Smooth muscle cell (in vitro differentiated cells): ENCODE results near the gene SORL1. TPM values are rescaled to one million over a fixed set of nuclear protein-coding genes. Genes with fewer than 3 reads are reported as not detected.

ENCODE experiments used
- DNase-seq: peaks from one replicate; lab custom pipeline; 2025; ENCODE audit not compliant: unreplicated experiment; lab: John Stamatoyannopoulos, UW
- H2AFZ ChIP-seq: fragments of 200-600 bp; sonication (generic); 2 replicates; pipeline ENCODE4 v1.6.0; 2016; ENCODE audit warnings: antibody characterized with exemption, low read depth, mild to moderate bottlenecking
- H3F3A ChIP-seq: fragments of 200-600 bp; sonication (generic); 2 replicates; pipeline ENCODE4 v1.6.0; 2017; ENCODE audit warnings: antibody characterized with exemption, low read depth
- H3K27ac ChIP-seq: fragments of 200-600 bp; sonication (generic); 2 replicates; pipeline ENCODE4 v1.5.1; 2016; ENCODE audit warnings: low read depth, mild to moderate bottlenecking
- H3K27me3 ChIP-seq: fragments of 200-600 bp; sonication (generic); 2 replicates; pipeline ENCODE4 v1.6.1; 2016; ENCODE audit warnings: low read depth, mild to moderate bottlenecking
- H3K36me3 ChIP-seq: fragments of 200-600 bp; sonication (generic); 2 replicates; pipeline ENCODE4 v1.5.1; 2016; ENCODE audit warnings: low read depth
- H3K4me1 ChIP-seq: fragments of 200-600 bp; sonication (generic); 2 replicates; pipeline ENCODE4 v1.5.1; 2016; ENCODE audit warnings: low read depth
- H3K4me2 ChIP-seq: fragments of 200-600 bp; sonication (generic); 2 replicates; pipeline ENCODE4 v1.6.0; 2016; ENCODE audit warnings: mild to moderate bottlenecking
- H3K4me3 ChIP-seq: fragments of 200-600 bp; sonication (generic); 2 replicates; pipeline ENCODE4 v1.5.1; 2016; ENCODE audit warnings: mild to moderate bottlenecking
- H3K79me2 ChIP-seq: fragments of 200-600 bp; sonication (generic); 2 replicates; pipeline ENCODE4 v1.6.0; 2016; ENCODE audit warnings: low read depth, mild to moderate bottlenecking
- H3K9ac ChIP-seq: fragments of 200-600 bp; sonication (generic); 2 replicates; pipeline ENCODE4 v1.6.0; 2016; ENCODE audit warnings: low read depth
- H3K9me3 ChIP-seq: fragments of 200-600 bp; sonication (generic); replicated peaks from 2 replicates; pipeline ENCODE4 v1.5.1; 2016; ENCODE audit warnings: low read depth
- H4K20me1 ChIP-seq: fragments of 200-600 bp; sonication (generic); 2 replicates; pipeline ENCODE4 v1.6.0; 2016; ENCODE audit warnings: low read depth
- CTCF ChIP-seq: fragments of 200-600 bp; sonication (generic); IDR thresholded peaks from 2 replicates; pipeline ENCODE4 v1.5.1; 2017; ENCODE audit warnings: borderline replicate concordance, mild to moderate bottlenecking, antibody characterized with exemption; ENCODE audit not compliant: insufficient read depth, poor library complexity, severe bottlenecking
- WGBS: methylation state at CpG from one replicate; pipeline ENCODE4 v1.1.7; 2016; ENCODE audit warnings: low lambda C conversion rate; 5-methylcytosine and 5-hydroxymethylcytosine counted together
- polyA plus RNA-seq: library from polyadenylated mRNA; unstranded; fragments of >200 nt; fragmentation: Nextera tagmentation; extraction: Ambion mirVana; gene quantifications from 2 replicates; pipeline ENCODE4 v1.2.1, GENCODE V29; 2016
- total RNA-seq: library from RNA; depleted of rRNA; stranded (reverse); fragments of >200 nt; gene quantifications from 2 replicates; pipeline ENCODE4 v1.2.3, GENCODE V29; 2014

Gene SORL1
- total and polyA plus RNA-seq, 2 experiments from 2014 or later = 1.2 to 5.8 TPM

GRCh38 chr11:121644187-121644512 is 192.0 kb downstream of the SORL1 start:
- no peak overlapping the region for H3K9ac ChIP-seq
- H3K27ac ChIP-seq = no peak overlapping the region
- H3K79me2 ChIP-seq = no peaks in the 10 kb centered on the region
- peaks cover 7% of the 10 kb centered on the region for H3F3A ChIP-seq
- H3K4me3 ChIP-seq = no peak overlapping the region
- 22% methylated on average over 4 of the region's 4 CpGs for WGBS
- no peak for DNase-seq
- H4K20me1 ChIP-seq = no peaks in the 10 kb centered on the region
- peak overlapping the region; percentile 25 for H2AFZ ChIP-seq
- H3K36me3 ChIP-seq = no peaks in the 10 kb centered on the region
- H3K4me1 ChIP-seq = peaks cover 6% of the 10 kb centered on the region
- H3K9me3 ChIP-seq = no peaks in the 10 kb centered on the region
- H3K27me3 ChIP-seq = no peaks in the 10 kb centered on the region
- peak overlapping the region; percentile 30 for H3K4me2 ChIP-seq
- TF ChIP-seq CTCF = no peak

DNA sequence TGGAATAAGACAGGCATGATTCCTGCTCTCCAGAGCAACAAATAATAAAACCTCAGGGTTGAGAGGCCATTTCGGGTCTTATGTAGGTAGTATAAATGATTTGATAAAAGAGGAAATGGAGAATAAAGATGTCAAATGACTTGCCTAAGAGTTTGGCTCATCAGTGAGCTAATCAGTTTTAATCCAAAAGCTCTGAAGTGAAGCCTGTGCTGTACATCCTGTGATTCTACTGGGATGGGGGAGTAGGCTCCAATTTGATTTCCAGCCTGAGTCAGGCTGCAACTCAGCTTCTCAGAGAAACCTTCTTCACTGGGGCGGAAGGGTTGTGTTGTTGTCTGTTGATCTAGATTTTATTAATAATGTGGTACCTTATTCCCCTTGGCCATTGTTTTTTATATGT is 192.9 kb downstream of the SORL1 start:
- no peaks in the 10 kb centered on the region for H3K36me3 ChIP-seq
- H2AFZ ChIP-seq = no peak overlapping the region
- TF ChIP-seq CTCF = no peak
- H3K4me1 ChIP-seq = peaks cover 6% of the 10 kb centered on the region
- no peak overlapping the region for H3K4me2 ChIP-seq
- H3K9ac ChIP-seq = no peak overlapping the region
- H3K27ac ChIP-seq = no peak overlapping the region
- no peak overlapping the region for H3K4me3 ChIP-seq
- peaks cover 7% of the 10 kb centered on the region for H3F3A ChIP-seq
- no peaks in the 10 kb centered on the region for H3K9me3 ChIP-seq
- no peaks in the 10 kb centered on the region for H3K79me2 ChIP-seq
- H4K20me1 ChIP-seq = no peaks in the 10 kb centered on the region
- no peaks in the 10 kb centered on the region for H3K27me3 ChIP-seq
- DNase-seq = no peak
- WGBS = 85% methylated on average over 2 of the region's 2 CpGs

GRCh38 chr11:121645596-121645995 is 193.5 kb downstream of the SORL1 start:
- no peak overlapping the region for H3K4me2 ChIP-seq
- H3K4me3 ChIP-seq = no peak overlapping the region
- peaks cover 7% of the 10 kb centered on the region for H3F3A ChIP-seq
- H3K9me3 ChIP-seq = no peaks in the 10 kb centered on the region
- H3K36me3 ChIP-seq = no peaks in the 10 kb centered on the region
- no peak overlapping the region for H3K9ac ChIP-seq
- DNase-seq = no peak
- no peak overlapping the region for H2AFZ ChIP-seq
- no peaks in the 10 kb centered on the region for H3K27me3 ChIP-seq
- no peak for TF ChIP-seq CTCF
- H3K79me2 ChIP-seq = no peaks in the 10 kb centered on the region
- H3K4me1 ChIP-seq = peaks cover 6% of the 10 kb centered on the region
- no peaks in the 10 kb centered on the region for H4K20me1 ChIP-seq
- no peak overlapping the region for H3K27ac ChIP-seq
- WGBS = 92% methylated on average over 1 of the region's 1 CpG

DNA sequence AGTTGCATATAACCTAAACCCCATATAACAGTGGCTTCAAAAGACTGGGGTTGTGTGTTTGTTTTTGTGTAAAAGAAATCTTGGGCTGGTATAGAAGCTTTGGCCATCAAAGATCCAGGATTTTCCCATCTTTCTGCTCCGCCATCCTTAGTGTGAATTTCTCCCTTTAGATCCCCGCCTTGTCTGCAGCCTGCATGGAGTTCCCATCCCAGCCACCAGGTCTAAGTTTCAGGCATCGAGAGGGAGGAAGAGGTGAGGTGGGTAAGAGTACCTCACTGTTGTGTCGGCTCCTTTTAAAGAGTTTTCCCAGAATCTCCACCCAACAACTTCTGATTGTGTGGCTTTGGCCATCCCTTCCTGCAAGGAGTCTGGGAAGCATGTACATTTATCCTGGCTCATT is 196.2 kb downstream of the SORL1 start:
- Histone ChIP-seq H4K20me1 (no peaks in the 10 kb centered on the region), H3K27me3 (no peaks in the 10 kb centered on the region), H3F3A (peaks cover 7% of the 10 kb centered on the region), H3K4me2 (no peak overlapping the region), H3K4me3 (no peak overlapping the region), H3K79me2 (no peaks in the 10 kb centered on the region), H3K27ac (no peak overlapping the region), H3K36me3 (no peaks in the 10 kb centered on the region), H3K4me1 (peaks cover 9% of the 10 kb centered on the region), H3K9ac (no peak overlapping the region), H3K9me3 (no peaks in the 10 kb centered on the region), H2AFZ (no peak overlapping the region)
- DNase-seq = no peak
- WGBS = 96% methylated on average over 4 of the region's 4 CpGs
- no peak for TF ChIP-seq CTCF
